LNCAP (cell line): ENCODE data around the gene GPC6.

Source experiments
- CTCF ChIP-seq: fragments of 450-650 bp; IDR thresholded peaks from 2 replicates; pipeline ENCODE4 v1.5.1; 2017; ENCODE audit warnings: mild to moderate bottlenecking

The GPC6 gene

GRCh38 chr13:93655154-93655553, 428.5 kb downstream of the GPC6 start:
- TF ChIP-seq CTCF: no peak

GRCh38 chr13:93660391-93661063, 433.9 kb downstream of the GPC6 start:
- TF ChIP-seq CTCF: no peak

- no peak for TF ChIP-seq CTCF
Observed at GRCh38 chr13:93670866-93671265, 444.3 kb downstream of the GPC6 start.

- no peak for TF ChIP-seq CTCF
Observed at GRCh38 chr13:93672996-93673395, 446.4 kb downstream of the GPC6 start.

GRCh38 chr13:93673885-93674284, 447.3 kb downstream of the GPC6 start:
- TF ChIP-seq CTCF: no peak

- no peak for TF ChIP-seq CTCF
Observed at GRCh38 chr13:93674337-93674755, 447.7 kb downstream of the GPC6 start.

GRCh38 chr13:93680329-93680728, 453.7 kb downstream of the GPC6 start:
- no peak for TF ChIP-seq CTCF

- TF ChIP-seq CTCF: no peak
Observed at GRCh38 chr13:93685900-93686299, 459.3 kb downstream of the GPC6 start.
